GM12878 (cell line): ENCODE data around the gene STX4. TPM values are rescaled to one million over a fixed set of nuclear protein-coding genes. Genes with fewer than 3 reads are reported as not detected.

Experiments used
- ATAC-seq: fragments of 200-7000 bp; cut with Tn5 transposase; 3 replicates; pipeline ENCODE4 v1.9.1; 2020; ENCODE audit warnings: mild to moderate bottlenecking, moderate library complexity
- BruUV-seq: library from RNA; stranded (reverse); fragments of 400-500 nt; replicated peaks from 2 replicates; lab custom pipeline; 2021; lab: Mats Ljungman, UMichigan
- CTCF ChIA-PET: fragments of 300-600 bp; sonication (Branson Sonifier 250); formaldehyde crosslinking; extraction: SDS; loops from one replicate; lab custom pipeline; 2021; ENCODE audit warnings: inconsistent platforms; lab: Yijun Ruan, JAX
- POLR2A ChIA-PET: fragments of 350-600 bp; formaldehyde crosslinking; extraction: SDS; loops from one replicate; lab custom pipeline; 2021; ENCODE audit warnings: inconsistent platforms; lab: Charles Lee
- RAD21 ChIA-PET: fragments of 300-600 bp; sonication (Branson Sonifier 250); formaldehyde crosslinking; loops from one replicate; lab custom pipeline; 2023; ENCODE audit warnings: antibody characterized with exemption; ENCODE audit not compliant: unreplicated experiment; lab: Charles Lee
- SMC1A ChIA-PET: fragments of 300-600 bp; sonication (Branson Sonifier 250); formaldehyde crosslinking; loops from one replicate; lab custom pipeline; 2023; ENCODE audit not compliant: unreplicated experiment, uncharacterized antibody; lab: Charles Lee
- DNase-seq: peaks from one replicate; pipeline ENCODE4 v3.0.0-alpha.2; 2011; ENCODE audit warnings: low read depth, low spot score
- FAIRE-seq: peaks from 3 replicates; lab custom pipeline; 2011; peaks lifted over from hg19 to GRCh38; lab: Jason Lieb, UNC
- H2AFZ ChIP-seq: 2 replicates; pipeline ENCODE4 v1.6.0; 2011; ENCODE audit warnings: low read depth, low read length, control low read depth; ENCODE audit not compliant: control insufficient read depth
- H3K27ac ChIP-seq: 2 replicates; pipeline ENCODE4 v1.5.1; 2011; ENCODE audit warnings: control low read depth; ENCODE audit not compliant: control insufficient read depth, insufficient read depth
- H3K27me3 ChIP-seq, 2 experiments: replicated peaks in 1 of 2; 2 replicates each; pipeline versions ENCODE4 v1.6.0 to v1.6.1; 2011; ENCODE audit warnings: low read length in 1 of 2; ENCODE audit not compliant: control insufficient read depth in 2 of 2, insufficient read depth in 2 of 2
- H3K36me3 ChIP-seq, 2 experiments: 2 replicates each; pipeline ENCODE4 v1.5.1; 2011; ENCODE audit warnings: low read length in 1 of 2; ENCODE audit not compliant: control insufficient read depth in 2 of 2, insufficient read depth in 2 of 2
- H3K4me1 ChIP-seq: 2 replicates; pipeline ENCODE4 v1.6.1; 2011; ENCODE audit warnings: mild to moderate bottlenecking, low read length, moderate library complexity, mixed read lengths; ENCODE audit not compliant: control insufficient read depth, insufficient read depth
- H3K4me2 ChIP-seq: 2 replicates; pipeline ENCODE4 v1.6.0; 2011; ENCODE audit warnings: control low read depth; ENCODE audit not compliant: control insufficient read depth, insufficient read depth
- H3K4me3 ChIP-seq: fragments of 200-600 bp; sonication (generic); 2 replicates; pipeline ENCODE4 v1.5.1; 2016
- H3K79me2 ChIP-seq: 2 replicates; pipeline ENCODE4 v1.6.0; 2011; ENCODE audit warnings: low read length; ENCODE audit not compliant: control insufficient read depth, insufficient read depth
- H3K9ac ChIP-seq: 2 replicates; pipeline ENCODE4 v1.8.0; 2011; ENCODE audit warnings: low read length, control low read depth, mixed read lengths; ENCODE audit not compliant: control insufficient read depth, insufficient read depth
- H3K9me3 ChIP-seq: replicated peaks from 3 replicates; pipeline ENCODE4 v1.5.1; 2011; ENCODE audit warnings: mild to moderate bottlenecking, low read length; ENCODE audit not compliant: control insufficient read depth, insufficient read depth
- H4K20me1 ChIP-seq: 2 replicates; pipeline ENCODE4 v1.6.0; 2011; ENCODE audit not compliant: control insufficient read depth, insufficient read depth
- GATAD2B ChIP-seq: fragments of 450-650 bp; conservative IDR thresholded peaks from 2 replicates; pipeline ENCODE4 v1.6.1; 2017; ENCODE audit warnings: low read depth, mild to moderate bottlenecking, moderate library complexity
- IRF4 ChIP-seq: IDR thresholded peaks from 2 replicates; pipeline ENCODE4 v1.6.1; 2011; ENCODE audit warnings: low read depth, low read length
- KDM1A ChIP-seq: fragments of 200-600 bp; sonication (generic); IDR thresholded peaks from 2 replicates; pipeline ENCODE4 v1.6.1; 2016; ENCODE audit warnings: borderline replicate concordance
- MEF2A ChIP-seq: IDR thresholded peaks from 2 replicates; pipeline ENCODE4 v1.6.1; 2011; ENCODE audit warnings: low read depth, mild to moderate bottlenecking, low read length, moderate library complexity; ENCODE audit not compliant: insufficient read depth
- NFIC ChIP-seq: IDR thresholded peaks from 2 replicates; pipeline ENCODE4 v1.6.1; 2012; ENCODE audit warnings: low read depth, mild to moderate bottlenecking, inconsistent platforms, low read length, moderate library complexity
- NR2F1 ChIP-seq: fragments of 450-650 bp; conservative IDR thresholded peaks from 2 replicates; pipeline ENCODE4 v1.6.1; 2017; ENCODE audit warnings: mild to moderate bottlenecking
- PAX8 ChIP-seq: fragments of 450-650 bp; IDR thresholded peaks from 2 replicates; pipeline ENCODE4 v1.6.1; 2017; ENCODE audit warnings: mild to moderate bottlenecking, moderate library complexity
- SMC3 ChIP-seq: IDR thresholded peaks from 2 replicates; pipeline ENCODE4 v1.6.1; 2011; ENCODE audit warnings: low read length, improper control_type of control experiment, borderline replicate concordance
- SUPT20H ChIP-seq: IDR thresholded peaks from 2 replicates; pipeline ENCODE4 v1.6.1; 2011; ENCODE audit warnings: low read depth, mild to moderate bottlenecking, low read length, moderate library complexity, borderline replicate concordance; ENCODE audit not compliant: control insufficient read depth
- TBL1XR1 ChIP-seq: IDR thresholded peaks from 2 replicates; pipeline ENCODE4 v1.6.1; 2012; ENCODE audit warnings: low read depth, low read length, improper control_type of control experiment
- WGBS: methylation state at CpG from one replicate; pipeline ENCODE4 v1.1.6; 2016; ENCODE audit warnings: low lambda C conversion rate; ENCODE audit not compliant: insufficient replicate concordance, insufficient coverage; ENCODE audit errors: missing lambda C conversion rate; 5-methylcytosine and 5-hydroxymethylcytosine counted together
- in situ Hi-C: fragments of 300-500 bp; cut with MboI; formaldehyde crosslinking; loops from 9 replicates; pipeline ENCODE4 v1.14.3; 2018; ENCODE audit warnings: mixed read lengths
- intact Hi-C: fragments of 100-400 bp; cut with micrococcal nuclease; formaldehyde crosslinking; loops from one replicate; pipeline ENCODE4 v1.14.2; 2022; ENCODE audit not compliant: unreplicated experiment
- polyA plus RNA-seq, 11 experiments: library from polyadenylated mRNA; depleted of rRNA in 4 of 11; unstranded in 6 of 11; stranded (reverse) in 5 of 11; fragments of >200 nt; fragmentation: Nextera tagmentation in 4 of 11; fragmentation: Illumina TruSeq in 1 of 11; extraction: Ambion mirVana in 4 of 11; extraction: Trizol in 1 of 11; gene quantifications; 1 replicate in 1 of 11; 2 replicates in 10 of 11; pipeline versions ENCODE4 v1.2.1 to v1.2.3, GENCODE V29; 2011 to 2016; ENCODE audit warnings: inconsistent platforms in 2 of 11, missing spikeins in 2 of 11, low read depth in 1 of 11
- total RNA-seq, 4 experiments: library from RNA; depleted of rRNA in 3 of 4; stranded (reverse); fragments of >200 nt in 3 of 4; fragmentation: Illumina TruSeq in 1 of 4; extraction: Trizol in 1 of 4; gene quantifications; 2 replicates each; pipeline versions ENCODE4 v1.2.1 to v1.2.3, GENCODE V29; 2013 to 2021
- TF ChIP-seq, protein P1 (sequence below): IDR thresholded peaks from 2 replicates; pipeline ENCODE4 v1.6.1; 2012; ENCODE audit warnings: low read length, inconsistent platforms

STX4 gene
- total and polyA plus RNA-seq, 10 of the 15 experiments (the other 5 are each of a cell fraction or from before 2014, with no cell fraction given), result 3.3 to 37.6 (median 22.6) TPM

DNA sequence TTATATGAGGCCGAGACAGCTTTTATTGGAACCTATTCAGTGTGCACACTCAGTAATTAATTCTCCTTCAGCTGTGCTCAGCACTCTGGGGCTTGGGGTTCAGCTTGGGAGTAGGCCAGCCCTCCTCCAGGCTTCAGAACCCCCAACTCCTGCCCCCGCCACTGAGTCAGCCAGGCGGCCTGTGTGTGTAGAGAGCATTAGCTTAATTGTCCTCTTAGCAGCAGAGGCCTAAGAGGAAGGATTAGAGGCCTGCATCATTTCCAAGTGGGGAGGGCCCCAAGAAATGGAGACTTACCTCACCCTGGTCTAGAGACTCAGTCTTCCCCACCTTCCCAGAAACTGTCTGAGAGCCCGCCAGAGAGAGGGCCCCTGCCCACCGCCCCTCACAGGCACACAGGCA, 54.6 kb downstream of the STX4 start:
- no peaks in the 10 kb centered on the region for H3K27me3 ChIP-seq
- in situ Hi-C loops, result no loop called here
- no peak for ATAC-seq
- BruUV-seq, result no TSS peak
- TF ChIP-seq, protein P1, sequence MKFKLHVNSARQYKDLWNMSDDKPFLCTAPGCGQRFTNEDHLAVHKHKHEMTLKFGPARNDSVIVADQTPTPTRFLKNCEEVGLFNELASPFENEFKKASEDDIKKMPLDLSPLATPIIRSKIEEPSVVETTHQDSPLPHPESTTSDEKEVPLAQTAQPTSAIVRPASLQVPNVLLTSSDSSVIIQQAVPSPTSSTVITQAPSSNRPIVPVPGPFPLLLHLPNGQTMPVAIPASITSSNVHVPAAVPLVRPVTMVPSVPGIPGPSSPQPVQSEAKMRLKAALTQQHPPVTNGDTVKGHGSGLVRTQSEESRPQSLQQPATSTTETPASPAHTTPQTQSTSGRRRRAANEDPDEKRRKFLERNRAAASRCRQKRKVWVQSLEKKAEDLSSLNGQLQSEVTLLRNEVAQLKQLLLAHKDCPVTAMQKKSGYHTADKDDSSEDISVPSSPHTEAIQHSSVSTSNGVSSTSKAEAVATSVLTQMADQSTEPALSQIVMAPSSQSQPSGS, result no peak
- no peak for TF ChIP-seq TBL1XR1
- TF ChIP-seq, all 136 proteins: peak for 0
- Histone ChIP-seq H3K9me3 (no peaks in the 10 kb centered on the region), H3K4me2 (no peak overlapping the region), H2AFZ (no peak overlapping the region), H3K36me3 (peaks cover 2% of the 10 kb centered on the region in 2 experiments; a peak in 3 of 4 replicates), H3K79me2 (peaks cover 5% of the 10 kb centered on the region), H3K27ac (no peak overlapping the region), H3K4me3 (no peak overlapping the region), H4K20me1 (no peaks in the 10 kb centered on the region; the same call in 1 of the 2 replicates), H3K9ac (no peak overlapping the region), H3K4me1 (no peaks in the 10 kb centered on the region)
- SMC1A ChIA-PET, result no interaction called here
- DNase-seq, result no peak
- intact Hi-C loops, result no loop called here
- FAIRE-seq, result no peak
- WGBS, result 84% methylated on average over 5 of the region's 5 CpGs
- POLR2A ChIA-PET, result no interaction called here
- CTCF ChIA-PET, result no interaction called here
- RAD21 ChIA-PET, result no interaction called here

DNA sequence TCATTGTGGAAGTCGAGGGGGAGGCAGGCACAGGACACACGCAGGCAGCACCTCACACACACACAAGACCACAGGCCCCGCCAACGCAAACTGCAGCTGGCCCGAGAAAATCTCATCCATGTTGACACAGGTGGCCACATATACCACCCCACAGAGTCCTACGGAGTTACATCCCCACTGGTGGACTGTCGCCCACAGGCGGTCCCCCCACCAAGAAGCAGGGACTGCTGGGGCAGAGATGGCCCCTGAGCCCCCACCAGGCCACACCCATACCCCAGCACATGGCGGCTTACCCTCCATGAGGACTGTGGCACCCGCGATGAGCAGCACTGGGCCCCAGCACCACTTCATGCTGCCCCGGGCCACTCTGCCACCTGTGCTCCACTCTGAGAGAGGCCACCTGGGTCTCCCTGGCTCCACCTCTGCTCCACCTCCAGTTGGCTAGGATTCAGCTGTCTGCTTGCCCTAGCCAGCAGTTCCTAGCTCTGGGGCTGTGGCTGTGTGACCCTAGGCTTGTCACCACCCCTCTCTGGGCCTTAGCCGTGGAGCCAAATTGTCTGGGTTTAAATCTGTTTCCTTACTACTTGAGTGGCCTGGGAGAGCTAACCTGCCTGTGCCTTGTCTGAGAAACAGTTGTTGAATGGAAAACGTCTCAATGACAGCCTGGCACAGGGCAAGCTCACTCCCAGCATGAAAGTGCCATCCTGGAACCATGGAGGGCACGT, 55.3 kb downstream of the STX4 start, which contains the start of gene PRSS53:
PRSS53 (minus strand) TSS at position 485 of the 725 bp plus-strand sequence; CDS start at position 351, 134 bp downstream.
- in situ Hi-C loops, result no loop called here
- ChIA-PET POLR2A (no interaction called here), RAD21 (no interaction called here)

More for the DNA sequence above, 55.3 kb downstream of the STX4 start, which contains the start of gene PRSS53:
- Histone ChIP-seq H3K4me3 (no peak within 1 kb of the TSS), H3K36me3 (peaks cover 2% of the 10 kb centered on the region in 2 experiments; a peak in 3 of 4 replicates), H3K27me3 (no peaks in the 10 kb centered on the region), H3K9ac (no peak within 1 kb of the TSS), H3K79me2 (peaks cover 9% of the 10 kb centered on the region), H3K4me2 (no peak within 1 kb of the TSS), H2AFZ (no peak within 1 kb of the TSS), H3K9me3 (no peaks in the 10 kb centered on the region), H3K4me1 (no peaks in the 10 kb centered on the region), H3K27ac (no peak within 1 kb of the TSS), H4K20me1 (no peaks in the 10 kb centered on the region; the same call in 1 of the 2 replicates)
- FAIRE-seq (no peak), DNase-seq (no peak), ATAC-seq (no peak)
- ChIA-PET CTCF (no interaction called here), SMC1A (no interaction called here)
- BruUV-seq, result no TSS peak
- intact Hi-C loops, result no loop called here
- no peak for TF ChIP-seq IRF4
- no peak for TF ChIP-seq SUPT20H
- no peak for TF ChIP-seq KDM1A
- TF ChIP-seq GATAD2B, result no peak
- no peak for TF ChIP-seq NR2F1
- no peak for TF ChIP-seq MEF2A
- TF ChIP-seq SMC3, result no peak
- no peak for TF ChIP-seq NFIC
- no peak for TF ChIP-seq PAX8
- WGBS, result 79% methylated on average over 15 of the region's 15 CpGs
